HG03342 (cell line): ENCODE data around the gene PARP3.
"Not testable (repeated sequence)": the region's sequence is repeated elsewhere in the genome, so short reads cannot be mapped to it uniquely, and the experiment has no call there.

Experiments used
- ATAC-seq: cut with Tn5 transposase; IDR thresholded peaks from one replicate; pipeline ENCODE4 v1.9.1; 2021; ENCODE audit warnings: mild to moderate bottlenecking, moderate library complexity; ENCODE audit not compliant: unreplicated experiment

PARP3 gene

GRCh38 chr3:51941798-51942602 is at the start of gene PARP3, which contains the start of gene RRP9:
Gene PARP3, plus strand, starts transcription at chr3:51942363. Its CDS starts 993 bp downstream, at chr3:51943356.
Gene RRP9, minus strand, starts transcription at chr3:51941904. Its CDS starts 37 bp downstream, at chr3:51941867.
- ATAC-seq = peak; percentile 89

DNA sequence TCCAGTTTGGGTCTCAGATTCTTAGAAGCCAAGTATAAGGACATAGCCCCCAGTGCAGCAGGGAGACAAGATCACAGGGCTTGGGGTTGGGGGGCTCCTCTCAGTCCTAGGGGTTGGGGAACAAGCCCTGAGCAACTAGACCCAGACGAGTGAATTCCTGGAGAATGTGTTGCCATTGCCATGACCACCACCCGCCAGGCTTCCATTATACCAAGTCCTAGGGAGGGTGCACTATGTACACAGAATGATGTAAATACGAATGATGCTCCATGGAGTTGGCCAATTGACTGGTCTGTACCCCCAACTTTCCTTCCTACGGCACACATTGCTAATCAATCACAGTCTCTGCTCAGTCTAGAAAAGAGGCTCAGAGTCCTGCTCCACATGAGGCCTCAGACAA is 47.8 kb upstream of the PARP3 start:
- no peak for ATAC-seq

- no peak for ATAC-seq
Observed at GRCh38 chr3:51894939-51895338, 47.2 kb upstream of the PARP3 start.

- no peak for ATAC-seq
Observed at GRCh38 chr3:51896607-51897305, 45.4 kb upstream of the PARP3 start.

DNA sequence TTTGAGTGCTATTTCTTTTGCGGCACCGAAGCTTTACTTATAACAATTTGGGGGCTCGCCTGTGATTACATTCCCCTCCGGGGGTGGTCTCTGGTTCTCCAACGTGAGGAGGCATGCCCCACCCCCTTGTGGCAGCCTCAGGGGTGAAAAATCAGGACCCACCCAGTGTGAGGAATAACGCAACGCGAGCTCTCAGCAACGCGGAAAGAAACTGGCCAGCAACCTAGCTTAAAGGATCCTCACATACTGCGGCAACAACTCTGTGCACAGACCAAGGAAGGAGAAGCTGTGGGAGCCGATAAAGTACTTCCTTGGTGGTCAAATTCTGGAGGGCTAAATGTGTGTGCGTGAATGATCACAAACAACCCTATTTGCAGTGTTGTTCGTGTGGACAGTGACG is 44.8 kb upstream of the PARP3 start:
- ATAC-seq = no peak

- ATAC-seq = not testable (repeated sequence)
Observed at GRCh38 chr3:51900043-51900442, 42.1 kb upstream of the PARP3 start.

DNA sequence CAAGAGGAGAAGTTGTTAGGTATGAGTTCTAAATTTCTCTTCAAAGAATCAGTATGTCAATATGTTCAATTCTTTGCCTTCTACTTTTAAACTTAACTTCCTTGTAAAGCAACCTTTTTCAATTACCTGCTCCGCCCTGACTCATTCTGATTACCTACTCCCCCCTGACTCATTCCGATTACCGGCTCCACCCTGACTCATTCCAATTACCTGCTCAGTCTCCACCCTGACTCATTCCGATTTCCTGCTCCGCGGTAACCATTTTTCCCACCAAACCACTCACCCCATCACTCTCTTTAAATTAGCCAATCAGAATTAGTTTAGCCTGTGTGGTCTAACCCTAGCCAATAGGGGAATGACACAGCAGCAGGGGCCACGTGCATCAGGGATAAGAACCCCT is 39.8 kb upstream of the PARP3 start:
- ATAC-seq = not testable (repeated sequence)

GRCh38 chr3:51904034-51904823 is 37.9 kb upstream of the PARP3 start:
- ATAC-seq = no peak

DNA sequence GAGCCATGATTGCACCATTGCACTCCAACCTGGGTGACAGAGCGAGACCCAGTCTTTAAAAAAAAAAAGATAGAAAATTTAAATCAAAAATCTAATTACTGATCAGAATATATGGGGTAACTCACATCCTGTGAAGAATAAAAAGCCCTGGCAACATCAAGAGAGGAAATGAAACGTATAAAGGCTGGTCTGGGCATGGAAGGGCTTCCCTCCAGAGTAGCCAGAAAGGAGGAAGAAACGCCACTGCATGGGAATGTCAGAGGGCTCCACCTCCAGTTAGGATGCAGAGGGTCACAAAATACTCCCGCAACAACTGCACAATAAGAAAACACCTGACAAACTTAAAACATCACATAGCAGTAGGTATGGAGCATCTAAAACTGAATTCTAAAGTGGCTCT is 34.1 kb upstream of the PARP3 start:
- no peak for ATAC-seq

- no peak for ATAC-seq
Observed at GRCh38 chr3:51916418-51916817, 25.7 kb upstream of the PARP3 start.

DNA sequence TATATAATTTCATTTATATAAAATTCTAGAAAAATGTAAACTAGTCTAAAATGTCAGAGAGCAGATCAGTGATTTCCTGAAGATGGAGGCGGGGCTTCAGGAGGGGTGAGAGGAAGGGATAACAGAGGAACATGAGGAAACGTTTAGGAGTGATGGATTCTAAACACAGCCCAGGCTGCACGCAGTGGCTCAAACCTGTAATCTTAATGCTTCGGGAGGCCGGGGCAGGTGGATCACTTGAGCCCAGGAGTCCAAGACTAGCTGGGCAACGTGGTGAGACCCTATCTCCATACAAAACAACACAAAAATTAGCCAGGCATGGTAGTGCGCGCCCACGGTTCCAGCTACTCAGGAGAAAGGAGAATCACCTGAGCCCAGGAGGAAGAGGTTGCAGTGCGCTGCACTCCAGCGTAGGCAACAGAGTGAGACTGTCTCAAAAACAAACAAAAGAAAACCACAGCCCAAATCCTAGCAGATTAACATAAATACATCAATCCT is 21.0 kb upstream of the PARP3 start:
- ATAC-seq = no peak

- no peak for ATAC-seq
Observed at GRCh38 chr3:51927061-51927977, 14.8 kb upstream of the PARP3 start.

DNA sequence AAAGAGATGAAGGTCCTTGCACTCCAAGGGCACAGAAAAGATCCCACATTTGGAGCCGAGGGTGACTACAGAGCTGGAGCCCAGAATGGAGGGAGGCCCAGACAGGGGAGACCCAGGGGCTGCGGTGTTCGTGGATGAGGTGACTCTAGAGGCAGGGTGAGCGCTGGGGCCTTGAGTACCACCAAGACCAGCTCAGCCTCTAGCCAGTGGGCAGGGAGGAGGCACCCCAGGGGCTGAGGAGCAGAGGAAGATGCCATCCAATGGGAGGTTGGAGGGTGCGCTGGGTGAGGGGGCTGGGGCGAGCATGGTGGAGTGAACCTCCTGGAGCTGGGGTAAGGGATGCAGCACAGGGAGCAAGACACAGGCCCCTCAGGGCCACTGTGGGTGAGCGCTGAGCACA is 13.7 kb upstream of the PARP3 start:
- no peak for ATAC-seq

DNA sequence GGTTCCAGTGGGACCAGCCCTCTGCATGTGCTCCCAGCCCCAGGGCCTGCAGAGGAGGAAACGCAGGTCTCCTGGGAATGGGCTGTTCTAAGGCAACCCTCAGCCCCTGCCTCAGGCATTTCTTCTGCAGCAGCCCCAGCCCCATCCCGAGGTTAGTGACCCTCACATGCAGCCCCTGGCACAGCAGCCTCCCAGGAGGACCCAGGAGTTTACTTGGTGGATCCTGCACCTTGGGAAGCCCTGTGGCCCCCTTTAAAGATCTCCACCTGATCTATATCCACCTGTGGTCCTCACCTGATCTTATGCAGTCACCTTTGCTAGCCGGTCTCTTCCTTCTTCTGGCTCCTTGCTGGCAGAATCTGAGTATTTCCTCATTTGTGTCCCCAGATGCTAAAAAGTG is 13.2 kb upstream of the PARP3 start:
- ATAC-seq = not testable (repeated sequence)

DNA sequence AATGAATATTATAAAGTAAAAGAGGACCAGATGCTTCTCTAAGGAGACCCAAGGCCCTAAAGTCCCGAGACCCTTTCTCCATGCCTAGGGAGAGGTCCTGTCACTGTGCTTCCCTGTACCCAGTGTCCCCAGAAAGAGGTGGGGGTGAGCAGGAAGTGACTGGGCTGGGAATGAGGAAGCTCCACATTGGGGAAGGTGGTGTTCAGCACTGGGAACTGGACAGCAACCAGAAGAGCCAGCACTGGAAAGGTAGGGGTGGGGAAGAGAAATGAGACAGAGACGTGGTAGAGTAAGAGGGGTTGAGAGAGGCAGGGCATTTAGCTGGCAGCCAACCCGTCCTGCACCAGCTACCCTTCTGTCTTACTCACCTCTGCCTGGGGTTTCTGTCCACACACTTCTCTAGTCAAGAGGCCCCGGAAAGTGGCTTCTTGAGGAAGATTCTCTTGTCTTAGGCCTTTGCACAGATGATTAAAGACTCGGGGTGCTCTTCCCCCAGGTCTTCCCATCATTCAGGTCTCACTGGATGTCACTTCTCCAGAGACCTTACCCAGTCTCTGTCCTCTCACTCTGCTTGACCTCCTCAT is 12.7 kb upstream of the PARP3 start:
- ATAC-seq = no peak

GRCh38 chr3:51930439-51930838 is 11.7 kb upstream of the PARP3 start:
- ATAC-seq = no peak

GRCh38 chr3:51931756-51932155 is 10.4 kb upstream of the PARP3 start:
- ATAC-seq = no peak

GRCh38 chr3:51932471-51933370 is 9.4 kb upstream of the PARP3 start:
- ATAC-seq = no peak
